H1 (cell line): ENCODE data around the gene TSEN34. TPM values are rescaled to one million over a fixed set of nuclear protein-coding genes. Genes with fewer than 3 reads are reported as not detected.

Experiments used
- BCL11A ChIP-seq, 2 experiments: IDR thresholded peaks; one replicate each; pipeline ENCODE4 v1.6.1; 2011; ENCODE audit warnings: low read depth in 2 of 2, low read length in 2 of 2, mild to moderate bottlenecking in 2 of 2
- CHD1 ChIP-seq: IDR thresholded peaks from 2 replicates; pipeline ENCODE4 v1.6.1; 2012; ENCODE audit warnings: low read depth, low read length, improper control_type of control experiment
- CHD7 ChIP-seq: fragments of 300-600 bp; sonication (generic); IDR thresholded peaks from 2 replicates; pipeline ENCODE4 v1.7.1; 2012; ENCODE audit warnings: low read length, moderate library complexity, mild to moderate bottlenecking, inconsistent platforms; ENCODE audit not compliant: insufficient replicate concordance
- NRF1 ChIP-seq: IDR thresholded peaks from 2 replicates; pipeline ENCODE4 v1.6.1; 2011; ENCODE audit warnings: mild to moderate bottlenecking, low read depth, low read length, improper control_type of control experiment
- RAD21 ChIP-seq, 2 experiments: IDR thresholded peaks in 1 of 2; conservative IDR thresholded peaks in 1 of 2; 2 replicates each; pipeline ENCODE4 v1.6.1; 2011; ENCODE audit warnings: low read depth in 2 of 2, low read length in 2 of 2, improper control_type of control experiment in 1 of 2, inconsistent platforms in 1 of 2, mild to moderate bottlenecking in 1 of 2, moderate library complexity in 1 of 2
- SRF ChIP-seq: IDR thresholded peaks from 2 replicates; pipeline ENCODE4 v1.6.1; 2011; ENCODE audit warnings: mild to moderate bottlenecking, low read depth, low read length, moderate library complexity
- USF2 ChIP-seq: IDR thresholded peaks from 2 replicates; pipeline ENCODE4 v1.6.1; 2011; ENCODE audit warnings: low read length, improper control_type of control experiment
- ZNF274 ChIP-seq: IDR thresholded peaks from 2 replicates; pipeline ENCODE4 v1.7.0; 2012; ENCODE audit warnings: low read length, borderline replicate concordance; ENCODE audit errors: extremely low read depth
- polyA plus RNA-seq, 7 experiments: library from polyadenylated mRNA; depleted of rRNA in 3 of 7; stranded (reverse) in 5 of 7; unstranded in 2 of 7; fragments of >200 nt in 5 of 7; fragments of 200-250 nt in 2 of 7; gene quantifications; 1 replicate in 5 of 7; 2 replicates in 1 of 7; 4 replicates in 1 of 7; pipeline versions ENCODE4 v1.2.1 to v1.2.3, GENCODE V29; 2011 to 2013; ENCODE audit warnings: missing spikeins in 2 of 7, mixed read lengths in 2 of 7
- total RNA-seq: library from RNA; stranded (reverse); fragmentation: NEBNext Ultra II Directional; extraction: Animal tissue kit (Norgen Biotek cat#: 25700); gene quantifications from 2 replicates; pipeline ENCODE4 v1.2.1, GENCODE V29; 2021

The TSEN34 gene
- total and polyA plus RNA-seq, 2 of the 8 experiments (the other 6 are each of a cell fraction or from before 2014, with no cell fraction given), result 22.5 to 52.3 TPM

GRCh38 chr19:54188215-54188871 is 2.8 kb upstream of the TSEN34 start (continued):
- no peak for TF ChIP-seq ZNF274
- TF ChIP-seq BCL11A (IDR thresholded peaks at IDR 0.05; ENCODE audit: low read depth in 2 of 2, low read length in 2 of 2), result no peak
- no peak for TF ChIP-seq RAD21 (IDR thresholded peaks at IDR 0.05 in 1 of 2, conservative IDR thresholded peaks at IDR 0.05 in 1 of 2; ENCODE audit: low read depth in 2 of 2, low read length in 2 of 2)
- no peak for TF ChIP-seq CHD1
- TF ChIP-seq SRF, result no peak
- TF ChIP-seq NRF1, result no peak
- no peak for TF ChIP-seq USF2
- TF ChIP-seq CHD7, result no peak
